A549 (cell line): ENCODE measurements around the gene RGL1. TPM values are rescaled to one million over a fixed set of nuclear protein-coding genes. Genes with fewer than 3 reads are reported as not detected.

Source experiments
- ATAC-seq, 2 experiments: fragments of 200-7000 bp in 1 of 2; fragments of >200 bp in 1 of 2; cut with Nextera tagmentation in 1 of 2; cut with Tn5 transposase in 1 of 2; 3 replicates each; pipeline versions ENCODE4 v1.8.0 to v1.9.1; 2018 to 2020; ENCODE audit warnings: mild to moderate bottlenecking in 1 of 2, moderate library complexity in 1 of 2
- CTCF ChIA-PET: fragments of 300-600 bp; sonication (Branson Sonifier 250); formaldehyde crosslinking; extraction: SDS; loops from one replicate; lab custom pipeline; 2021; ENCODE audit warnings: antibody characterized with exemption, inconsistent platforms; lab: Yijun Ruan, JAX
- POLR2A ChIA-PET: fragments of 350-600 bp; formaldehyde crosslinking; extraction: SDS; loops from one replicate; lab custom pipeline; 2021; ENCODE audit warnings: antibody characterized with exemption, inconsistent platforms; lab: Yijun Ruan, JAX
- DNase-seq, 2 experiments: peaks; one replicate each; pipeline versions ENCODE4 v3.0.0 to v3.0.0-alpha.2; 2011 to 2016; ENCODE audit warnings: low read depth in 1 of 2, low spot score in 1 of 2
- FAIRE-seq: peaks from 2 replicates; lab custom pipeline; 2011; peaks lifted over from hg19 to GRCh38; lab: Jason Lieb, UNC
- H3K27ac ChIP-seq, 2 experiments: fragments of >200 bp; sonication (Bioruptor Twin); formaldehyde crosslinking; 3 replicates each; pipeline ENCODE4 v1.5.1; 2016 to 2017
- H3K4me1 ChIP-seq: fragments of >200 bp; sonication (Bioruptor Twin); formaldehyde crosslinking; 3 replicates; pipeline ENCODE4 v1.6.1; 2016
- H3K4me2 ChIP-seq: fragments of >200 bp; sonication (Bioruptor Twin); formaldehyde crosslinking; 3 replicates; pipeline ENCODE4 v1.6.1; 2016
- H3K4me3 ChIP-seq: fragments of >200 bp; sonication (Bioruptor Twin); formaldehyde crosslinking; 3 replicates; pipeline ENCODE4 v1.5.1; 2016
- H3K9me3 ChIP-seq: fragments of >200 bp; sonication (Bioruptor Twin); formaldehyde crosslinking; 3 replicates; pipeline ENCODE4 v1.6.1; 2016
- CBX2 ChIP-seq: fragments of 200-600 bp; sonication (generic); IDR thresholded peaks from 2 replicates; pipeline ENCODE4 v1.6.1; 2016; ENCODE audit warnings: low read depth, mild to moderate bottlenecking, borderline replicate concordance
- CHD2 ChIP-seq: fragments of 150-350 bp; IDR thresholded peaks from 2 replicates; pipeline ENCODE4 v1.6.1; 2014; ENCODE audit warnings: low read length; ENCODE audit not compliant: partially characterized antibody
- CHD4 ChIP-seq: fragments of 200-600 bp; sonication (generic); IDR thresholded peaks from 2 replicates; pipeline ENCODE4 v1.6.1; 2016; ENCODE audit warnings: antibody characterized with exemption, mild to moderate bottlenecking, borderline replicate concordance
- E2F6 ChIP-seq: IDR thresholded peaks from 2 replicates; pipeline ENCODE4 v1.6.1; 2012; ENCODE audit warnings: low read depth, borderline replicate concordance
- EHMT2 ChIP-seq: fragments of 200-600 bp; sonication (generic); IDR thresholded peaks from 2 replicates; pipeline ENCODE4 v1.6.1; 2016; ENCODE audit warnings: antibody characterized with exemption, low read depth, mild to moderate bottlenecking, moderate library complexity
- EP300 ChIP-seq, 2 experiments: fragments of >200 bp; sonication (Bioruptor Twin); formaldehyde crosslinking; IDR thresholded peaks; 2 replicates in 1 of 2; 3 replicates in 1 of 2; pipeline ENCODE4 v1.6.1; 2016 to 2017
- ESRRA ChIP-seq: fragments of 150-350 bp; IDR thresholded peaks from 2 replicates; pipeline ENCODE4 v1.6.1; 2014; ENCODE audit warnings: mild to moderate bottlenecking, low read length, borderline replicate concordance
- FOSB ChIP-seq: fragments of 250-450 bp; sonication (Bioruptor Pico); IDR thresholded peaks from 2 replicates; pipeline ENCODE4 v1.5.0; 2020; ENCODE audit warnings: mild to moderate bottlenecking, moderate library complexity
- HDAC2 ChIP-seq: fragments of 200-600 bp; sonication (generic); IDR thresholded peaks from 2 replicates; pipeline ENCODE4 v1.6.1; 2016
- HES2 ChIP-seq: fragments of >200 bp; sonication (Bioruptor Twin); formaldehyde crosslinking; IDR thresholded peaks from 2 replicates; pipeline ENCODE4 v1.6.1; 2016
- HOXA7 ChIP-seq: fragments of 250-450 bp; sonication (Bioruptor Pico); IDR thresholded peaks from 2 replicates; pipeline ENCODE4 v1.5.0; 2020; ENCODE audit warnings: mild to moderate bottlenecking, moderate library complexity
- HOXB13 ChIP-seq: fragments of 250-450 bp; sonication (Bioruptor Pico); IDR thresholded peaks from 2 replicates; pipeline ENCODE4 v1.5.0; 2020; ENCODE audit warnings: low read depth, mild to moderate bottlenecking, moderate library complexity
- JUN ChIP-seq, 2 experiments: fragments of >200 bp; sonication (Bioruptor Twin); formaldehyde crosslinking; IDR thresholded peaks; 2 replicates in 1 of 2; 3 replicates in 1 of 2; pipeline ENCODE4 v1.6.1; 2016 to 2017
- JUNB ChIP-seq: fragments of >200 bp; sonication (Bioruptor Twin); formaldehyde crosslinking; IDR thresholded peaks from 2 replicates; pipeline ENCODE4 v1.6.1; 2016
- KDM1A ChIP-seq: fragments of 200-600 bp; sonication (generic); IDR thresholded peaks from 2 replicates; pipeline ENCODE4 v1.6.1; 2016; ENCODE audit warnings: low read depth, mild to moderate bottlenecking
- MYC ChIP-seq: IDR thresholded peaks from 2 replicates; pipeline ENCODE4 v1.6.1; 2012; ENCODE audit warnings: mild to moderate bottlenecking, inconsistent platforms, low read length, improper control_type of control experiment, borderline replicate concordance
- NPAS2 ChIP-seq: fragments of 250-450 bp; sonication (Bioruptor Pico); IDR thresholded peaks from 2 replicates; pipeline ENCODE4 v1.8.0; 2022; ENCODE audit warnings: mild to moderate bottlenecking, moderate library complexity, borderline replicate concordance
- PHF8 ChIP-seq: fragments of 200-600 bp; sonication (generic); IDR thresholded peaks from 2 replicates; pipeline ENCODE4 v1.6.1; 2016; ENCODE audit warnings: low read depth, mild to moderate bottlenecking, antibody characterized with exemption, moderate library complexity, borderline replicate concordance
- POLR2A ChIP-seq: IDR thresholded peaks from 2 replicates; pipeline ENCODE4 v1.6.1; 2012; ENCODE audit warnings: mild to moderate bottlenecking, low read length
- RARB ChIP-seq: fragments of 250-450 bp; sonication (Bioruptor Pico); IDR thresholded peaks from 2 replicates; pipeline ENCODE4 v1.8.0; 2021; ENCODE audit warnings: mild to moderate bottlenecking, moderate library complexity
- REST ChIP-seq: fragments of 200-600 bp; sonication (generic); IDR thresholded peaks from 2 replicates; pipeline ENCODE4 v1.6.1; 2016; ENCODE audit warnings: antibody characterized with exemption, mild to moderate bottlenecking, moderate library complexity
- TFCP2L1 ChIP-seq: fragments of 250-450 bp; sonication (Bioruptor Pico); IDR thresholded peaks from 2 replicates; pipeline ENCODE4 v1.5.0; 2021; ENCODE audit warnings: mild to moderate bottlenecking
- ZSCAN20 ChIP-seq: fragments of 250-450 bp; sonication (Bioruptor Pico); IDR thresholded peaks from 2 replicates; pipeline ENCODE4 v1.8.0; 2022; ENCODE audit warnings: mild to moderate bottlenecking, moderate library complexity
- WGBS: methylation state at CpG from one replicate; pipeline ENCODE4 v1.1.6; 2017; ENCODE audit errors: missing lambda C conversion rate; 5-methylcytosine and 5-hydroxymethylcytosine counted together
- polyA plus RNA-seq, 4 experiments: library from polyadenylated mRNA; depleted of rRNA in 3 of 4; stranded (reverse); fragments of >200 nt; fragmentation: RNase III in 1 of 4; extraction: RNeasy Plus Mini Kit Qiagen cat#74134 plus additional on column Dnase treatment in 1 of 4; gene quantifications; 2 replicates in 3 of 4; 3 replicates in 1 of 4; pipeline ENCODE4 v1.2.3, GENCODE V29; 2011 to 2017

RGL1 gene
- polyA plus RNA-seq, 2 of the 4 experiments (the other 2 are of a cell fraction) = 1.0 to 3.8 TPM

DNA sequence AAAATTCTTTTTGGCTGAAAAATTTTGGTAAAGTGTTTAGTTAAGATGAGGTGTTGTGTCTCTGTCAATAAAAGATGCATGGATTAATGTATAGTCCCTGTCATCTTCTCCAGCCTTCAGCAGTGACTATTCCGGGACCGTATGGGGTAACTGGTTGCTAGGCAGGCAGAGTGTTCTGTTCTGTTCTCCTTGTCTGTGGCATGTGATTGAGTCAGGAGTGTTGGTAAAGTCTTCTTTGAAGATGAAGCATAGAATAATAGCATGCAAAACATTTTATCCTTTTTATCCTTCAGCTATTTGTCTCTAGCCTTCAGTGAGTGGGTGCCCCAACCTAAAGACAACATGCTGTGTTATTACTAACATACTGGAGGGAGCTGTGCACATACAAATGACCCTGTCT is 74.6 kb downstream of the RGL1 start:
- WGBS = 31% methylated on average over 2 of the region's 2 CpGs
- no peak for FAIRE-seq
- CTCF ChIA-PET = no interaction called here

DNA sequence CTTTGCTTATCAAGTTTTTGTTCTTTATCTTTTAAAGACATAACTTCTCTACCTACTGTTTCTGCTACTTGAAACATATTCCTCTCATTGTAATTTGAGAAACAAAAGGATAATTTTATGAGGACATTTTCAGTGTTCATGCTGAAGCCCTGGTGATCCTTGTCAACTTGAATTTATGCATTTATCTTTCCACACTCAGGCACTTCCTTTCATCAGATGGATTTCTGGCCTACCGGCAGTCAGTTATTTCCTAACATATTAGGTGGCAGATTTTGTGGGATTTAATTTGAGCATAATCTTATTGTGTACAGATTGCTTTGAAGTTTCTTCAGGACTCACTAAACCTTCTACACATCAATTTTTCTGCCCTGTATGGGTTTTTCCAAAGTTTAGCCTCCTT is 75.0 kb downstream of the RGL1 start:
- TF ChIP-seq NPAS2 (CRISPR knock-in tag) (no peak), ZSCAN20 (no peak), JUN (IDR thresholded peaks at IDR 0.05) (no peak), HOXA7 (CRISPR knock-in tag) (no peak), MYC (no peak), POLR2A (no peak), RARB (CRISPR knock-in tag) (no peak), HDAC2 (no peak), EP300 (IDR thresholded peaks at IDR 0.05) (no peak), CBX2 (no peak), HES2 (no peak)
- FAIRE-seq (no peak), DNase-seq (no peak), ATAC-seq (no peak)
- Histone ChIP-seq H3K4me2 (no peak overlapping the region), H3K9me3 (no peaks in the 10 kb centered on the region), H3K4me3 (no peak overlapping the region), H3K4me1 (peaks cover 15% of the 10 kb centered on the region), H3K27ac (no peak overlapping the region)
- ChIA-PET POLR2A (no interaction called here), CTCF (no interaction called here)
- WGBS = 95% methylated on average over 1 of the region's 1 CpG

More for the DNA sequence above, 74.6 kb downstream of the RGL1 start:
- Histone ChIP-seq H3K4me2 (no peak overlapping the region), H3K9me3 (no peaks in the 10 kb centered on the region), H3K27ac (no peak overlapping the region), H3K4me3 (no peak overlapping the region), H3K4me1 (peaks cover 15% of the 10 kb centered on the region)
- DNase-seq (no peak), ATAC-seq (no peak)
- TF ChIP-seq EHMT2 (no peak), E2F6 (no peak), KDM1A (no peak), REST (no peak), JUNB (no peak), ESRRA (no peak), PHF8 (no peak)
- POLR2A ChIA-PET = no interaction called here

GRCh38 chr1:183880531-183881243 is 75.8 kb downstream of the RGL1 start:
- TF ChIP-seq HOXB13 (CRISPR knock-in tag) (no peak), FOSB (CRISPR knock-in tag) (no peak), EHMT2 (no peak), POLR2A (no peak), CHD4 (no peak), CHD2 (no peak), TFCP2L1 (no peak)
- Histone ChIP-seq H3K4me3 (no peak overlapping the region), H3K27ac (peak overlapping the region in 1 of 2 experiments; percentile 63; a peak in 3 of 6 replicates), H3K9me3 (no peaks in the 10 kb centered on the region), H3K4me1 (peaks cover 15% of the 10 kb centered on the region), H3K4me2 (no peak overlapping the region)
- no peak for DNase-seq
- CTCF ChIA-PET = interaction anchor here (0.8 kb wide), 1 partner anchor 159 kb away, joined by 3 read pairs; no protein-coding TSS in a partner anchor
- no peak for FAIRE-seq
- WGBS = 93% methylated on average over 6 of the region's 6 CpGs
- POLR2A ChIA-PET = no interaction called here
- ATAC-seq = no peak
